ENCODE data around the gene PCDH9. TPM values are rescaled to one million over a fixed set of nuclear protein-coding genes. Genes with fewer than 3 reads are reported as not detected.
A peak's percentile ranks its signal among the peaks of the same experiment; 100 is the strongest.

PCDH9 gene
- polyA plus RNA-seq (ENCODE audit: insufficient read length in 4 of 4): 10 to 100 TPM; 12.2 to 16.9 (median 14.7) TPM

DNA sequence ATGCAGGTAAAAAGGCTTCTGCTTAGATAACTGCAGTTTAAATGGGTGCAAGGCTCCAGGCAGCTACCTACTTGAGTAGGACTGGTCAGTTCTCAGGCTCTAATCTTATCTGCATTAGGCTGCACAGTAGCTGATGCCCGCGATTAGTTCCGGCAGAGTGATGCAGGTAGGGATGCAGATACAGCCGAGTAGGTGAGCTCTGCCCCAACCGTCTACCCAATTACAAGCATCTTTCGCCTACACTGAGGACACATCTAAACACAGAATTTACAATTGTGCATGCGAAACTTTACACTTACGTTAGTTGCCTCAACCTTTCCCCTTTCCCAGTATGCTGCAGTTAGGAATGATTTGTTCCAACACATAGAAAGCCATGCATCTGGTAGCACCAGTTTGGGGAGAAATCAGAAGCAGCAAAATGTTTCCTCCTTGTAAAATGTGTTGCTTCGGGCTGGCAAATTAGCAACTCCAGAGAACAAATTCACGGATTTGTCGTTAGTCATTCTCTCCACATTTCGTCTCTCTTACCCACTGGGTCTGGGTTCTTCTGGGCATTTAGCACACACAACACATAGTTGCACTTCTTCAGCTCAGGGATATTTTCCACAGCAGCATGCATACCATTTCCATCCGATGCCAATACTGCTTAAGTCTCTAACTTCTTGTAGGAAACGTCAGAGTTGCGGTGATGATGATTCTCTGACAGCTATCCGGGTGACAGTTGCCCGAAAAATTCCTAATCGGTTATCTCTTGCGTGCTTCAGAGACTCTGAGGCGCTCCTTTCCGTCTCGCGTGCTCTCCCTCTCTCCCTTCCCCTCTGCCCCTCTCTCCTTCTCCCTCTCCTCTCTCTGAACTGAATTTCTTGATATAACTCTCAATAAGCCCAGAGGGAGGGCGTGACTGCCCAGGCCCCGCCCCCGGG, at the start of gene PCDH9:
TSS of gene PCDH9 (minus strand) at position 856 of the 923 bp plus-strand sequence. CDS start 1,896 bp downstream, outside the sequence.
- no peak for DNase-seq (ENCODE audit: low read depth in 4 of 4, low spot score in 3 of 4)

DNA sequence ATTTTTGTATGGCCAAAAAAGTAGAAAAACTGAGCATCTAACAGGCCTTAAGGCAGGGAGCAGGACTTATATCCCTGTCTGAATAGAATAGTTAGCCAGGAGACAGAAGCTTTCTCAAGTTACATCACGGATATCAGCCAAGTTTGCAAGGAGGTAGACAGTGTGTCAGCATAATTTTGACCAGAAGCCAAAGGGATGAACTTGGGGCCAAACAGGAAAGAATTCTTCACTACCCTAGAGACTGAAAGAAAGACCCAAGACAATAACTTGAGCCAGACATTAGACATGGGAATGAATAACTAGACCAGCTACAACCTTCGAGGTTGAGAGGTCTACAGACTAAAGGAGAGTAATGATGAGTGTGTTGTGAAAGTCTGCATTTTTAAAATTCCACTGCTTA, 48.1 kb upstream of the PCDH9 start:
- no peak for DNase-seq (ENCODE audit: low read depth in 4 of 4, low spot score in 3 of 4)

GRCh38 chr13:67277581-67277980, 47.4 kb upstream of the PCDH9 start:
- DNase-seq (ENCODE audit: low read depth in 4 of 4, low spot score in 3 of 4): no peak

DNA sequence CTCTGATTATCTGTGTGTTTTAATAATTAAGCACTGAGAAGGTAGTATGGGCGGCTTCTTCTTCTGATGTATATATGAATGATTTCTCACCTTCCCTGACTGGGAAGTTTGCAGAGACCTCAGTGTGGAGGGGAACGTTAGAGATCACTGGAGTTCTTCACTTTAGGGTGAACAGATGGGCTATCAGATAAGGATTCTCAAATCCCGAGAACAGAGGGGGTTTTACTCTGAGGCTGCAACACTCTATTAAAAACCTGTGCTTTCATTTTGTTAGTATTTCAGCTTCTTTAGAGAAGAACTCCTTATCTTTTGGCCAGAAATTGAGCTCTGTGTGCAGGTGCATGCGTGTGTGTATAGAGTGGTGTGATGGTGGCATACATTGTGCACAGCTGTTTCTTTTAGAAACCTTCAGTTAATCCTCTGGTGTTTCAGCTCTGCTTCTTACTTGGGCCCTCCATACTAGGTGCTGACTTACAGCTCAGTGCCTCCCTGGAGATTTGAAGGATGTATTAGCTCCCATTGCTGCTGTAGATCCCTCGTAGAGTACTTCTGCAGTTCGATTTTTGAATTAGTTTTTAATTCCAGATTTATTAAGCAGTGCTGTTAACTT, 45.3 kb upstream of the PCDH9 start:
- DNase-seq (ENCODE audit: low read depth in 4 of 4, low spot score in 3 of 4): no peak

GRCh38 chr13:67273001-67273400, 42.9 kb upstream of the PCDH9 start:
- no peak for DNase-seq (ENCODE audit: low read depth in 4 of 4, low spot score in 3 of 4)

DNA sequence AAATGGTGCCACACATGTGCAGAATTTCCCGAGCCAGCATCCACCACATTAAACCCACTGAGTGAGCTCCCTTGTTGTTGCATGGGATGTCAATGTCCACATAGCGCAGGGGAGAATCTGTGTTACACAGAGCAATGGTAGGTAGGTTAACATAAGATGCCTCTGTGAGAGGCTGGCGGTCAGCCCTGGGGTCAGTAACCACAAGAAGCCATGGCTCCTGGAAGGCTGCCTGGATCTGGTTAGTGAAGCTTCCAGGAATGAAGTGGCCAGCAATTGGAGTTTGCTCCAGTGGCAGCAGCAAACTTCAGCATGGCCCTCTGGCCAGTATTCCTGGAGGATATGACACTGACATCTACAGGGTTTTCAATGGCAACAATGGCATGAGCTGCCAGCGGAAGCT, 37.0 kb upstream of the PCDH9 start:
- no peak for DNase-seq (ENCODE audit: low read depth in 4 of 4, low spot score in 3 of 4)

DNA sequence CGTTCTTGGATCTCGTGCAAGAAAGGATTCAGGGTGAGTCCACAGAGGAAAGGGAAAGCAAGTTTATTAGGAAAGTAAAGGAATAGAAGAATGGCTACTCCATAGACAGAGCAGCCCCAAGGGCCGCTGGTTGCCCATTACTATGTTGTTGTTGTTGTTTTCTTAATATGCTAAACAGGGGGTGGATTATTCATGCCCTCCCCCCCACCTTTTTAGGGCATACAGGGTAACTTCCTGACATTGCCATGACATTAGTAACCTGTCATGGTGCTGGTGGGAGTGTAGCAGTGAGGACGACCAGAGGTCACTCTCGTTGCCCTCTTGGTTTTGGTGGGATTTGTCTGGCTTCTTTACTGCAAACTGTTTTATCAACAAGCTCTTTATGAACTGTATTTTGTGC, 29.1 kb upstream of the PCDH9 start:
- no peak for DNase-seq (ENCODE audit: low read depth in 4 of 4, low spot score in 3 of 4)

- no peak for DNase-seq (ENCODE audit: low read depth in 4 of 4, low spot score in 3 of 4)
Observed at GRCh38 chr13:67258482-67258881, 28.3 kb upstream of the PCDH9 start.

- DNase-seq (ENCODE audit: low read depth in 4 of 4, low spot score in 3 of 4): no peak
Observed at GRCh38 chr13:67238861-67239260, 8.7 kb upstream of the PCDH9 start.

DNA sequence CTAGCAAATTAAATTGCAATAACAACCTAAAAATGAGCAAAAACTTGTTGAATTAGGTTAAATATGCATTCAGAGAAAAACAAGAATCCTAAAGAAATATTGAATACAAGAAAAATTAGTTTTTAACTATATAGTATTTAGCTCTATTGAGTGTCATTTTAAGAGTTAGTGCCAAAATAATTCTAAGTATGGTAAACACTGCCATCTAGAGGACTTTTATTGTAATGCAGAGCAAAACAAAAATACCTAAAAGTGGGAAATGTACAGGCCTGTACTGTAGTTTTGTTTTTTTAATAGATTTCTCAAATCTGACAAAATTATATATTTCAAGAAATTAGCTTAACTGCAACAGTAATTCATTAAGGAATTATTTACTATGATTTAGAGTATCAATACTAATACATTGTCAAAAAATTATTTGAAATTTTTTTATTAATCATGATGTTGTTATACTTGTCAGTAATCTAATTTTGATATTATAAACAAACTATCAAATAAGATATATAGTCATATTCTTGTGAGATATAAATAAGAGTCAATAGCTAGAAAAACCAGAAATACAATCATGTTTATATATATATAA, 8.2 kb upstream of the PCDH9 start:
- no peak for DNase-seq (ENCODE audit: low read depth in 4 of 4, low spot score in 3 of 4)

DNA sequence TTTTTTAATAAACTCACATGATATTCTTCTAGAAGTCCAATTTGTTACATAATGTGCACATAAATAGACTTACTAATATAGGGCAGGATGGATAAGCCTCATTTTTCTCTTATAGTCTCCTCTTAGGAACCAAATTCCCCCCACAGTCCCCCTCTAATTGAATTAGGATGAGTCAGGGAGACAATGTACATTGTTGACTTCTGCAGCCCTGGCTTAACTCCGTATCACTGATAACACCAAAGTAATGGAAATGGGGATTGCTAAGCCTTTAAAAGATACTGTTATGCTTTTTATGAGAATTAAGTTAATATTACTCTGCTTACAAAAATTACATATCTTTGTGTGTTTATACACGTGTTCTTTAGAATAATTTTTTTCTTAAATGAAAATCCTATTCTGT, 5.1 kb upstream of the PCDH9 start:
- no peak for DNase-seq (ENCODE audit: low read depth in 4 of 4, low spot score in 3 of 4)

DNA sequence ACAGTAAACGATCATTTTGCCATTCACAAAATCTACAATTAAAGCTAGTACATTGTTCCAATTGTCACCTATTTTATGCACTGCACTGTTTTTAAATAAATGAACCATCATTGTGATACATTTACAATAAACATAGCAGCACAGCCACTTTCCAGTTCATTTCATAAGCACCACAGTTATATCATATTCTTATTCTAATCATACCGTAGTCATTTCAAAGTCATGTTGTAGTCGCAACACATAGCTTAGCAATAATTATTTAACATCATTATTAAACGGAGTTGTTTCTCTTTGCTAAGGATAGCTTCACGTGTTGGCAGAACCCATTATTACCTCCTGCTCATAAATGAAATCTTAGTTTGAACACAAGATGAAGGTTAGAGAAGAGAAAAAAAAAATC, 2.2 kb upstream of the PCDH9 start:
- DNase-seq (ENCODE audit: low read depth in 4 of 4, low spot score in 3 of 4): no peak

DNA sequence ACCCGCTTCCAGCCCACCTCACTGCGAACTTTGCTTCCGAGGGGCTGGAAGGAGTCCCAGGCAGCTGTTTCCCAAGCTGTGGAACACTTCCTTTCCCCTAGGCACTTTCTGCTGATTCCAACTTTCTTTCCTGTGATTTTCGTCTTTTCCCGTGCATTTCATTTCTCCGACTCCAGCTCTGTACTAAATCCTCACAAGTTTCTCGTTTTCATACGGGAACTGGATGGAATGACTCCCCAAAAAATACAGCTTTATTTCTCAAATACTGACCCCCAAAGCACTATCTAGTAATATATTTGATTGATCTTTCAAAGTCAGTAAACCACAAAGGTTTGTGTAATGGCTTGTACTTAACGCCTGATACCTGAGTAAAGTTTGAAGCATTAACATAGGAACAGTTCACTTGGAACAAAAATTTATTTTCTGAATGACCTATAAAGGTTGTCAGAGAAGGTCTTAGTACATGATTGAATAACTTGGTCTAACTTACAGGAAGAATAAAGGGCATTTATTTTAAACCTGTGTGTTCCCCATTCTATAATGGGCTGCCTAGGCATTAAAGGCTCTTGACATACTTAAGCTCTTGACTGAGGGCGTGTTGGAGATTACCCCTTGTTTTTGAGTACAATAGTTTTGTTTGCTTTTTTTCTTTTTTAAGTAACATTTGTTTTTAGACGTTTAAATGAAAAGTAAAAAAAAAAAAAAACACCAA, 1.3 kb upstream of the PCDH9 start:
- DNase-seq (ENCODE audit: low read depth in 4 of 4, low spot score in 3 of 4): peak in 1 of 4 donors; percentile 63

GRCh38 chr13:67230404-67231288, 510 bp upstream of the PCDH9 start:
- DNase-seq (ENCODE audit: low read depth in 4 of 4, low spot score in 3 of 4): peak; percentile 94 to 95 (median 95)

DNA sequence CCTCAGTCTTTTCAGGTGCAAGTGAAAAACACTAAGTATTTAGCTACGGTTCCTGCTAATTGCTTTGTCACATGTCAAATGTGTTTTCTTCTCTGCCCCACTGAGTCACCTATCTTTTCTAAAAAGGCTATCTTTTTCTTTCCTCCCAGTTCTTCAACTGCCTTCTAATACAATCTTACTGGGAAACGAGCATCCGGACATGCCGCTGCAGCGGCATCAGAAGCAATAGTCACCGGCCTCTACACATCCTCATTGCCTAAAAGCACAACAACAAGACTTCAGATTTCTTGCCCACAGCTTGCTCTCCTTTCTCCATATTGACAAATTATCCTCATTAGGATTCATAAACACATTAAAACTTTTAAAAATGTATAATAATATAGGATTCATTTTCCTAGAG, 1.2 kb downstream of the PCDH9 start:
- DNase-seq (ENCODE audit: low read depth in 4 of 4, low spot score in 3 of 4): no peak

GRCh38 chr13:67228031-67228430, 2.1 kb downstream of the PCDH9 start:
- DNase-seq (ENCODE audit: low read depth in 4 of 4, low spot score in 3 of 4): no peak

GRCh38 chr13:67227131-67227983, 2.8 kb downstream of the PCDH9 start:
- DNase-seq (ENCODE audit: low read depth in 4 of 4, low spot score in 3 of 4): no peak

- no peak for DNase-seq (ENCODE audit: low read depth in 4 of 4, low spot score in 3 of 4)
Observed at GRCh38 chr13:67226696-67227095, 3.4 kb downstream of the PCDH9 start.

All from left renal pelvis (tissue), 4 donors.